GM10248 (cell line): ENCODE data around the gene ABLIM2.

ENCODE experiments used
- CTCF ChIA-PET: fragments of 300-600 bp; sonication (Branson Sonifier 250); formaldehyde crosslinking; extraction: SDS; loops from one replicate; lab custom pipeline; 2021; ENCODE audit warnings: antibody characterized with exemption; lab: Yijun Ruan, JAX
- POLR2A ChIA-PET: fragments of 350-650 bp; sonication (Branson Sonifier 250); formaldehyde crosslinking; extraction: SDS; loops from one replicate; lab custom pipeline; 2020; ENCODE audit warnings: antibody characterized with exemption; lab: Yijun Ruan, JAX
- DNase-seq: peaks from one replicate; pipeline ENCODE4 v3.0.0; 2012; ENCODE audit errors: extremely low spot score
- TF ChIP-seq, protein P1 (sequence below): IDR thresholded peaks from 2 replicates; pipeline ENCODE4 v1.5.1; 2012; ENCODE audit warnings: mild to moderate bottlenecking, low read depth; ENCODE audit errors: extremely low read depth, missing control alignments, control extremely low read depth

Gene ABLIM2

GRCh38 chr4:8132400-8132799 lies 26.2 kb downstream of the ABLIM2 start:
- POLR2A ChIA-PET: no interaction called here
- CTCF ChIA-PET: no interaction called here

DNA sequence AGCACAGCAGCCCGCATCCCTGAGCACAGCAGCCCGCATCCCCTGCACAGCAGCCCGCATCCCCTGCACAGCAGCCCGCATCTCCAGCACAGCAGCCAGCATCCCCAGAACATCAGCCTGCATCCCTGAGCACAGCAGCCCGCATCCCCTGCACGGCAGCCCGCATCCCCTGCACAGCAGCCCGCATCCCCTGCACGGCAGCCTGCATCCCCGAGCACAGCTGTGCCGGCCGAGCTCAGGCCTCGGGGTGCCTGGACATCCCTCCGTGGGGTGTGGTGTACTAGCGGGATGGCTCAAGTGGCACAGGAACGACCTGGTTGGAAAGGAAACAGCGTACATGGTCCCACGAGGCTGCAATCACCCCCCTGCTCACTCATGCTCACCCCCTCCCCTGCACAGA lies 26.8 kb downstream of the ABLIM2 start:
- POLR2A ChIA-PET: no interaction called here
- CTCF ChIA-PET: no interaction called here
- TF ChIP-seq, protein P1, sequence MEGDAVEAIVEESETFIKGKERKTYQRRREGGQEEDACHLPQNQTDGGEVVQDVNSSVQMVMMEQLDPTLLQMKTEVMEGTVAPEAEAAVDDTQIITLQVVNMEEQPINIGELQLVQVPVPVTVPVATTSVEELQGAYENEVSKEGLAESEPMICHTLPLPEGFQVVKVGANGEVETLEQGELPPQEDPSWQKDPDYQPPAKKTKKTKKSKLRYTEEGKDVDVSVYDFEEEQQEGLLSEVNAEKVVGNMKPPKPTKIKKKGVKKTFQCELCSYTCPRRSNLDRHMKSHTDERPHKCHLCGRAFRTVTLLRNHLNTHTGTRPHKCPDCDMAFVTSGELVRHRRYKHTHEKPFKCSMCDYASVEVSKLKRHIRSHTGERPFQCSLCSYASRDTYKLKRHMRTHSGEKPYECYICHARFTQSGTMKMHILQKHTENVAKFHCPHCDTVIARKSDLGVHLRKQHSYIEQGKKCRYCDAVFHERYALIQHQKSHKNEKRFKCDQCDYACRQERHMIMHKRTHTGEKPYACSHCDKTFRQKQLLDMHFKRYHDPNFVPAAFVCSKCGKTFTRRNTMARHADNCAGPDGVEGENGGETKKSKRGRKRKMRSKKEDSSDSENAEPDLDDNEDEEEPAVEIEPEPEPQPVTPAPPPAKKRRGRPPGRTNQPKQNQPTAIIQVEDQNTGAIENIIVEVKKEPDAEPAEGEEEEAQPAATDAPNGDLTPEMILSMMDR: no peak
- no peak for DNase-seq

More at GRCh38 chr4:8132400-8132799, 26.2 kb downstream of the ABLIM2 start:
- TF ChIP-seq, protein P1: no peak
- DNase-seq: no peak

DNA sequence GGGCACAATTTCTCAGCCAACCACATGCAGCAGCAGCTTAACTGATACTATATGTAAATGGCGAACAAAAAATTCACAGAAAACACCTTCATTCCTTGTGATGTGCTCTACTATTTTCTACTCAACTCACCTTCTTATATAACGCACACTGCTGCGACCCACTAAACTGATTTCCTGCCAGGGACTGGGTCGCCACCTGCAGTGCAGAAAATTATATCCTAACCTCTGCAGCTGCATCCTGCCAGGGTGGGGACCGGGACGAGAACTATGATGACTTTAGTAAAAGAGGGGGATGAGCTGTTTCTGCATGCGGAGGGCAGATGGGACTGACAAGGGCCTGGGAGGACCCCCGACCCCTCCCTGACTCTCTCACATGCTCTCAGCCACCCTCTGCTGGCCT lies 27.4 kb downstream of the ABLIM2 start:
- CTCF ChIA-PET: no interaction called here
- POLR2A ChIA-PET: no interaction called here
- TF ChIP-seq, protein P1: no peak
- no peak for DNase-seq

DNA sequence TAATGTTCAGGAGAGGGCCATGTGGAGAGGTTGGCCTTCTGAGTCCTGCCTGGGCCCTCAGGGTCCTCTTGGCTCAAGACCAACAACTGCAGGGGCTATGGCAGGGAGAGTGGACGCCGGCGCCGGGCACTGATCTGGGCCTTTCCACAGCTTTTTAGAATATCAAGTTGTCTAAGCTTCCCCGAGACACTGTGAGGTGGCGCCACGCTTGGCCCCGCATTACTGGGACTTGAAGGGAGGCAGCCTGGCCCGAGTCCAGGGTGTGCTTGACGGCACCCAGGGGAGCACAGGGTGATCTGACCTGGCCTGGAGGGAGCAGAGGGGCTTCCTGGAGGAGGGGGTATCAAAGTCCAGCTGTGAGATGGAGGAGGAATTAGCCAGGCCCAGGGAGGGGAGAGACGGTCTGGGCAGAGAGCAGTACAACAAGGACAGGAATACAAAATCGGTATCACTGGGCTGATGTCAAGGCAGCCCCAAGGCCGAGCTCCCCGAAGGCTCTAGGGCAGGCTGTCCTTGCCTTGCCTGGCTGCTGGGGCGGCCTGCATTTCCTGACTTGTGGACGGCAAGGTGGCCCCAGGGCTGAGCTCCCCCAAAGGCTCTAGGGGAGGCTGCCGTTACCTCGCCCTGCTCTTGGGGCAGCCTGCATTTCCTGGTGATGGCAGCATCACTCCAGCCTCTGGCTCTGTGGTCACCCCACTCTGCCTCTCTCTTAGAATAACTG lies 28.1 kb downstream of the ABLIM2 start:
- DNase-seq: no peak
- ChIA-PET POLR2A (no interaction called here), CTCF (no interaction called here)
- TF ChIP-seq, protein P1: peak; percentile 6

GRCh38 chr4:8129785-8130184 lies 28.8 kb downstream of the ABLIM2 start:
- DNase-seq: no peak
- ChIA-PET POLR2A (no interaction called here), CTCF (no interaction called here)
- TF ChIP-seq, protein P1: no peak

DNA sequence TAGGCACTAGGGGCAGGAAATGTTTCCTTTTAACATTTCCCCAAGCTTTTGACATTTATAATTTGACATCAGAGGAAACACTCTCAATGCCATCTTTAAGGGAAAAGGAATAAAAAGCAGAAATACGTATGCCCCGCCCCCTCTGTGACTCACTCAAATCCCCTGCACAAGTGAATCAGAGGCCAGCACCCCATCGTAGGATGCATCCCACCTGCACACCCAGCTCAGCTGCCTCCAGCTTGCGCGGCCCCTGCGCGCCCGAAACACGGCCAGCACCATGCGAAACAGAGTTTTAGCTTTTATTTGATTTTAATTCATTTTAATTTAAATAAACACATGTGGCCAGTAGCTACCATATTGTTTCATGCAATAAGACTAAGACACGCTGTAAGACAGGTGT lies 29.5 kb downstream of the ABLIM2 start:
- CTCF ChIA-PET: no interaction called here
- no peak for DNase-seq
- POLR2A ChIA-PET: no interaction called here
- TF ChIP-seq, protein P1: no peak
